Cortex of kidney (tissue), 1 donor: Measurements from ENCODE around the gene NOTO.

Source experiments
- DNase-seq: peaks from one replicate; lab custom pipeline; 2025; lab: John Stamatoyannopoulos, UW

Gene NOTO

GRCh38 chr2:73233932-73234832 is 31.8 kb downstream of the NOTO start, which contains the start of gene CCT7:
Gene CCT7, plus strand, starts transcription at chr2:73234308. Its CDS starts 71 bp downstream, at chr2:73234379.
- no peak for DNase-seq

DNA sequence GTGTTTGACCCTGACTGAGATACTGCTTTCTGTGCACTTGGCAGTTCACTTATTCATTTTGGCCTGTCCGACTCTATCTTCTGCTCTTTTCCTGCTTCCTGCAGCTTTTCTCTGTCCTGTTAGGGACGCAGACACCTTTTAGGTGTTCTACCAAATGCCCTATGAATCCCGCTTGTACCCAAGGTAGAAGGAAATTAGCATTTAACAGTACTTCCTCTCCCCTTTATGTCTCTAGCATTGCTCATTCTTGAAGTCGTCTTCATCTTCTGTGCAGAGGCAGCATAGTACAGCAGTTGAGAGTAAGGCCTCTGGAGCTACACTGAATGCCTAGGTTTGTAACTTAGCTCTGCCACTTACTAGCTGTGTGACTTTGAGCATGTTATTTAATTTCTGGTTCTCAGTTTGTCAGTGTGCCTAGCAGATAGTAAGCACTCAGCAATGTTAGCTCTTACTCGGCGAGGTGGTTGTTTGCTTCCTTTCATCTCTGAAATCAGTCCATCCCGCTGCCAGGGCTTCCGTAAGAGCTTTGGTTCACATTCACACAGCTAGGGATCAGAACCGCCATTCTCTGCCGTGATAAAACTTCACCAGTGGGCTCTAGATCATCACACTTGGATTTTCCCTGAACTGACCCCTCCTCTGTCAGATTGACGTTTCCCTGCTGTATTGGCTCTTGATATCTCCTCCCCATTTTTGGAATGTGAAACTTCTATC is 33.1 kb downstream of the NOTO start:
- DNase-seq = no peak

DNA sequence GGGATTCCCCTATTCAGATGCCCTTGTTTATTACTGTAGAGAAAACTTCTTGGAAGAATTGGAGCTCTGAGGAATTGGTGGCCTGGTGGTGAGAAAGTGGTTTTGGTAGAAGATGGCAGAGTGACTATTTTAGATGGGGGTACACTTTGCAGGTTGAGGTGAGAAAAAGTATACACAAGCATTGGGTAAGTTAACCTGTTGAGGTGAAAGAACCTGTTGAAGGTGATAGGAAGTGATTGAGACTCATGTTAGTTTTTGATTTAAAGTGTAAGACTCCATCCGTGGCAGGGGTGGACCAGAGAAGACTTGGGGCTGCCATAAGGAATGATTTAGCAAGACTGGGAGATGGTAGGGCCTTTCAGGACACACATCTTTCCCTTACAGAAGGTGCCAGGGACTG is 34.8 kb downstream of the NOTO start:
- DNase-seq = no peak

DNA sequence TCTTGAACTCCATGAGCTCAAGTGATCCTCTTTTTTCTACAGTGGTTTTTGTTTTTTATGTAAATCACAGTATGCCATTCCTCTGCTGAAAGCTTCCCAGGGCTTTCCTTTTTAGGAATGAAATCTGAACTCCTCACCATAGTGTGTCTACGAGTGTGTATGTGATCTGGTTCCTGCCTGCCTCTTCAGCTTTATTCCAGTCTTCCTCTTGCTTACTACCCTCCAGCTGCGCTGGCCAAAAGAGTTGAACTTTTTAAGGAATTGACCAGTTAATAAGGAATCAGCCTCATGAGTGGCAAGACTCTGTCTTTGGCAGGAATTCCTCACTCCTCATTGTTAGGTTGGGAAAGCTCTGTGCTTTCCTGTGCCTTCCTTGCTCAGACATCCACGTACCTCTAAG is 35.8 kb downstream of the NOTO start:
- DNase-seq = no peak

- no peak for DNase-seq
These were observed 36.6 kb downstream of the NOTO start for GRCh38 chr2:73238976-73239375.

- DNase-seq = no peak
These were observed 37.4 kb downstream of the NOTO start for GRCh38 chr2:73239776-73240175.

- no peak for DNase-seq
These were observed 41.7 kb downstream of the NOTO start for GRCh38 chr2:73243884-73244570.

DNA sequence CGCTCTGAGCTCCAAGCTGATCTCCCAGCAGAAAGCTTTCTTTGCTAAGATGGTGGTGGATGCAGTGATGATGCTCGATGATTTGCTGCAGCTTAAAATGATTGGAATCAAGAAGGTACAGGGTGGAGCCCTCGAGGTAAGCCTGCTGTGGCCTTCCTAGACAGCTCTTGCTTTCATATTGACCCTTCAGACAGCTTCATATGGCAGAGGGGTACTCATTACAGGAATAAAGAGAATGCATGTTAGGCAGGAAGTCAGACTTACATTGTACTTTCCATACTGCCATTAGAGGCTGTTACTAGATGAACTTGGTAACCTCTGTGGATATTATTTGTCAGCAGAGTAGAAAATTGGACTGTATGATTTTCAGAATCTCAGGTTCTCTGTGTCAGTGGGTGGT is 42.2 kb downstream of the NOTO start:
- no peak for DNase-seq

DNA sequence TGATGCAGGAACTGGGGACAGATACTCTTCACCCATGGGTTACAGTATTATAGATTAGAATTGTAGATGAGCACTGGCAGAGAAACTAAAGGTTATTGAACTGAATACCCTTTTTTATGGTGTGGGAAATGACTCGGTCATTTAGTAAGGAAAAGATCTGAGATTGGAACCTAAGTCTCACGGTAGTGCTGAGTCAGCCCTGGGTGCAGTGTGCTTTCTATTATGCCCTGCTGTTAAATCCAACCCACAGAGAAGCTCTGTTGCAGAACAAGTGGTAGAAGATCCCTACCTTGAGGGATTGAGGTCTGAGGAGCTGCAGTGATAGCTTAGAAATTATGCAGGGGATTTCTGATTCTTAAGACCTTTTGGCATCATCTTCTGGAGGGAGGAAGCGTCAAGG is 44.5 kb downstream of the NOTO start:
- no peak for DNase-seq

DNA sequence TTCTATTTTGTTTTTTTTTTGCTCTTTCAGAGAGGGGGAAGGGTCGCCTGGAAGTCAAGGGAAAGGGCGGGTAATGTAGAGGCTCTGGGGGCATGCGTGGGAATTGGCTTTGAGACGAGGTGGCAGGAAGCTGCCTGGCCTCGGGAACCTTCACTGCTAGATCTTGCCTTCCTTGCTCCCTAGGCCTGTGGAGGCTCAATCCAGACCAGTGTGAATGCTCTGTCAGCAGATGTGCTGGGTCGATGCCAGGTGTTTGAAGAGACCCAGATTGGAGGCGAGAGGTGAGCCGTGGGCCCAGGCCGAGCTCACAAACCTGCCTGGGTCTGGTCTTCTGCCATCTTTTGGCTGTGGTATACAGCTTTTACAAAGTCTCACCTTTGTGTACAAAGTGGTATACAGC is 47.3 kb downstream of the NOTO start:
- DNase-seq = no peak

DNA sequence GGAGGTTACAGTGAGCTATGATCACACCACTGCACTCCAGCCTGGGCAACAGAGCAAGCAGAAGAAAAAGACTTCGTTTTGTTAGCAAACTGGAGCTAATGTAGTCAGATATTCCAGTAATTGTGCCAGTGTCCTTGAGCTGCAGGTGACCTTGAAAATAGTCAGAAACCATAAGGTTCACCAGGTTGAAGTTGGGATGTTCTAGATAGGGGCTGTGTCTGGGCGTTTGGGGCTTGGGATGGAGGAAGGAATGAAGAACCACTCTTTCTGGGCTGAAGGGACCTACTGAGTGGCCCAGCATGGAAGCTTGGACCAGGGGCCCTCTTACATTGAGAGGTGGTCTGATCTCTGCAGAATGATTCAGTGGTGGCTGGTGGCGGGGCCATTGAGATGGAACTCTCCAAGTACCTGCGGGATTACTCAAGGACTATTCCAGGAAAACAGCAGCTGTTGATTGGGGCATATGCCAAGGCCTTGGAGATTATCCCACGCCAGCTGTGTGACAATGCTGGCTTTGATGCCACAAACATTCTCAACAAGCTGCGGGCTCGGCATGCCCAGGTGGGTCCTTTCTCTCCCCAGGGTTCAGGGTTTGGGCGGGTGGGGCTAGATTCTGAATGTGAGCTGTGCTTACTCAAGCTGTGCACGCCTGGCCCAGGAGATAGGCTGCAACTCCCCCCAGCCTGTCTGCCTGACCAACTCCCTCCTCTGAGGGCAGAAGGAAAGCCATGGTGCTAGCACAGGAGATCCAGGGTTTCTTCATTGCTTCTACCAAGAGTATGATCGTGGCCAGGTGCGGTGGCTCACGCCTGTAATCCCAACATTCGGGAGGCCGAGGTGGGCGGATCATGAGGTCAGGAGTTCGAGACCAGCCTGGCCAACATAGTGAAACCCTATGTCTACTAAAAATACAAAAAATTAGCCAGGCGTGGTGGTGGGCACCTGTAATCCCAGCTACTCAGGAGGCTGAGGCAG is 48.8 kb downstream of the NOTO start:
- DNase-seq = no peak

- no peak for DNase-seq
These were observed 50.1 kb downstream of the NOTO start for GRCh38 chr2:73252238-73253027.

- DNase-seq = no peak
These were observed 51.0 kb downstream of the NOTO start for GRCh38 chr2:73253400-73253799.

GRCh38 chr2:73253901-73254300 is 51.5 kb downstream of the NOTO start:
- DNase-seq = no peak

DNA sequence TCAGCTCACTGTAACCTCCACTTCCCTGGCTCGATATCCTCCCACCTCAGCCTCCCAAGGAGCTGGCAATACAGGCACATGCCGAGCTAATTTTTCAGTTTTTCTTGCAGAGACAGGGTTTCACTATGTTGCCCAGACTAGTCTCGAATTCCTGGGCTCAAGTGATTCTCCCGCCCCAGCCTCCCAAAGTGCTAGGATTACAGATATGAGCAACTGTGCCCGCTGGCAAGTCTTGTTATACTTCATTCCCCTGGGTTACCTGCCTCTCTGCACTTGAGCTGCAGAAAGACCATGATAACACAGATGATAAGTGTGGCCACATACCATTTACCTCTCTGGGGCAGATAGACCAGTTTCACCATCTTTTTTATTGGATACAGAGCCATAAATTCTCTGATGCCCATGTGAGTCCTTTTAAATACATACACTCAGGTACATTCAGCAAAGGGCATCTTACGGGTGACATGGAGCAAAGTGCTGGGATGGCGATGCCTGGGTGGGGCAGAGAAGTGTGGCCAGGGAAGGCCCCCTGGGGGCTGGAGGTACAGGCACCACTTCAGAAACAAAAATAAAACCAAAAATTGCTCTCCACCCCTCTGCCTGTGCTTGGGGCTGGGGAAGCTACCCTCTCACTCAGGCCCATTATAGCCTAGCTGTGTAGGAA is 52.1 kb downstream of the NOTO start:
- DNase-seq = no peak

- no peak for DNase-seq
These were observed 52.8 kb downstream of the NOTO start for GRCh38 chr2:73255007-73255644.

DNA sequence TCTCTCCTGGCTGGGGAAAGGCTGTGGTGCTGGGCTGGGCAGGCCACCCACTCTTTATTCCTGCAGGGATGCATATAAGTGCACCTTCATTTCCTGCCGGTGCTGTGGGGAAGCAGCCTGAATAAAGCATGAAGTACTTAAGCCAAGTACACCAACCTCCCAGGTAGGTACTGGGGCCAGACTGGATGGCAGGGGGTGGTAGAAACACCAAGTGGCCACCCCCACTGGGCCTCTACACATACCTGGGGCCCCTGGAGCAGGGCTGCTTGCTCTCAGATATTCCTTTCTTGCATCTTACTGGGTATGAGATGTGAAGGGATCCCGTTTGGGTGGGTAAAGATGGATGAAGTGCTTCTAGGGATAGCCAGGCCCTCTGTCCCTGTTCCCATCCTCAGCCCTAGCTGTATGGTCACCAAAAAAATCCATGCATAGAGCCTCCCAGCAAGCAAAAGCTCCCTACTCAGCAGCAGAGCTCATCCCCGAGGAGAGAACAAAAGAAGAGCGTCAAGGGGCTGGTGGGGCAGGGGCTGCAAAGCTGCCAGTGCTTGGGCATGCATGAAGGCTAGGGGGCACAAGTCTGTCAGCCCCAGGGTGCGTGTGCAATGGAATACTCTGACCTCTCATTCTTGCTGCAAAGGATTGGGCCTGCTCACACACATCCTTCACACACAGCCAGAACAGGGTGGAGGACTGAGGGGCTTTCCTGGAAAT is 53.7 kb downstream of the NOTO start:
- no peak for DNase-seq

GRCh38 chr2:73256618-73256922 is 54.2 kb downstream of the NOTO start:
- no peak for DNase-seq

GRCh38 chr2:73257021-73257420 is 54.6 kb downstream of the NOTO start:
- DNase-seq = no peak
